GM11168 (cell line): Measurements from ENCODE around the gene ANKLE2.

Experiments used
- in situ Hi-C: fragments of 300-500 bp; cut with MboI; formaldehyde crosslinking; loops from one replicate; pipeline ENCODE4 v1.12.0; 2022; ENCODE audit warnings: low sequenced_read_pairs; ENCODE audit not compliant: unreplicated experiment

ANKLE2 gene

GRCh38 chr12:132723015-132723763 is 38.4 kb downstream of the ANKLE2 start:
- in situ Hi-C loops: no loop called here

DNA sequence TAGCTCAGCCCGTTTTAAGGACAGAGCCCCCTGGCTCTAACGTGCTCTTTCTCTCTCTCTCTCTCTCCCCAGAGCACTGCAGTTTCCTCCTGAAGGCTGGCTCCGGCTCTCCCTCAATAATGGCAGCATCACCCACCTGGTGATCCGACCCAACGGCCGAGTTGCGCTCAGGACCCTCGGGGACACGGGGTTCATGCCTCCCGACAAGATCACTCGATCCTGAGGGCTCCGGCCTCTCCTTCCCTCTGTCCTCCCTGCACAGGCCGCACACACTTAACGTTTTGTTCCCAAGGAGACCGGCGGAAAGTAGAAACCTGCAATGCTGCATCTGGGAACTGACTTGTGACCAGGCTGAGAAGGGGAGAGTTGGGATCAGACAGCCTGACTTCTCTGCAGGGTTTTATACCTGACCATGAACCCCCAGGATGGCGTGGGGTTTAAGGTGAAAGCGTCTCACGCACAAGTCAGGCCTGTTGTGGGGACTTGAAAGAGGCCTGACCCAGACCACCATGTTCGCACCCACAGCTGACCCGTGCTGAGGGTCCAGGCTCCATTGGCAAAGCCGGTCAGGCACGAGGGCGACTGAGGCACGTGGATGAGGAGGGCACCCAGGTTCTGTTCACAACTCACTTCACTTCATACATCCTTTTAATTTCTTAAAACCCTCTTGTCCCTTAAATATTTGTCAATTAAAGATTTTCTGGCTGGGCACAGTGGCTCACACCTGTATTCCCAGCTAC is 40.9 kb downstream of the ANKLE2 start:
- in situ Hi-C loops: no loop called here

GRCh38 chr12:132719954-132720324 is 41.7 kb downstream of the ANKLE2 start:
- in situ Hi-C loops: no loop called here

DNA sequence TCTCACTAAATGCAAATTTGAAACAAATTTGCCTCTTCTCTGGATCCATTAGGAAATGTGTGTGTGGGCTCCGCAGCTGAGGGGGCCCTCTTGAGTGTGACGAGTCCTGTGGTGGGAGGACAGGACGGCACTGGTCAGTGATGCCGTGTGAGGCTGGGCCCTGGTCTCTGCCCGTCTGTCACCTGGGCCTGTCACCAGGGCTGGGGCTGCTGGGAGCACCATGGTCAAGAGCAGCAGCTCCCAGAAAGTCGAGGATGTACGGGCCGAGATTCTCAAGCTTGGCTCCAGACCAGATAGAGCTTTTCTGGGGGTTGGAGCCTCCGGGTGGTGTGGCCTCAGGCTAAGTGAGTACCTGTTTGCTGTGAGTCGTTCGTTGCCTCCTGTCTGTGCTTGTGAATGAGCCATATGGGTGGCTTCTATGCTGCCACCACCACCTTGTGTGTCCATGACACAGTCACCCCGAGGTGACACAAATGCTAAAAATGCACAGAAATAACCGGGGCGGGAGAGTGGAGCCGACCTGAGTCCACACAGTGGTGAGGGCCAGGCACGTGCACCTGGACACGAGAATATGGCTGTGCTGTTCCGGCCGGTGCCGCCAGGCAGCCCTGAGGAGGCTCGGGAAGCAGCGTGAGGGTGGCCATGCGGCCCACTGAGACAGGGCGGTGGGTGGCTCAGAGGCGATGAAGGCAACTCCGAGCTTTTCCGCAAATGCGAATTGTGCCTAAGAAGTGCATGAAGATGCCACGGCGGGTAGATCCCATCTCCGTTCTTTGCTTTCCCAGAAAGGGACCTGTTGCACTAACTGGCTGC is 42.3 kb downstream of the ANKLE2 start:
- in situ Hi-C loops: no loop called here

GRCh38 chr12:132718644-132719043 is 43.0 kb downstream of the ANKLE2 start:
- in situ Hi-C loops: no loop called here

- in situ Hi-C loops: no loop called here
Measured at GRCh38 chr12:132717531-132718387, 43.9 kb downstream of the ANKLE2 start.

- in situ Hi-C loops: no loop called here
Measured at GRCh38 chr12:132717011-132717410, 44.6 kb downstream of the ANKLE2 start.

- in situ Hi-C loops: no loop called here
Measured at GRCh38 chr12:132716356-132716755, 45.3 kb downstream of the ANKLE2 start.

DNA sequence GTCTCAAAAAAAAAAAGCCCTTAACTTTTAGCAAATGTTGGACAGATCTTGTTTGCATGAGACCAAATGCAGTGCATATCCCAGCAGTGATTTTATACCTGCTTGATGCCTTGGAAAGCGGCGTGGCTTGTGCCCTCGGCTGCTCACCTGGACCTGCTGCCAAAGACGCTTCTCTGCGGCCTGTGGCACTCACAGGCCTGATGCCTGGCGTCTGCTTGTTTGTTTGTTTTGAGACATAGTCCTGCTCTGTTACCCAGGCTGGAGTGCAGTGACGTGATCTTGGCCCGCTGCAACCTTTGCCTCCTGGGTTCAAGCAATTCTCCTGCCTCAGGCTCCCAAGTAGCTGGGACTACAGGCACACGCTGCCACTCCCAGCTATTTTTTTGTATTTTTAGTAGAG is 45.8 kb downstream of the ANKLE2 start:
- in situ Hi-C loops: no loop called here

DNA sequence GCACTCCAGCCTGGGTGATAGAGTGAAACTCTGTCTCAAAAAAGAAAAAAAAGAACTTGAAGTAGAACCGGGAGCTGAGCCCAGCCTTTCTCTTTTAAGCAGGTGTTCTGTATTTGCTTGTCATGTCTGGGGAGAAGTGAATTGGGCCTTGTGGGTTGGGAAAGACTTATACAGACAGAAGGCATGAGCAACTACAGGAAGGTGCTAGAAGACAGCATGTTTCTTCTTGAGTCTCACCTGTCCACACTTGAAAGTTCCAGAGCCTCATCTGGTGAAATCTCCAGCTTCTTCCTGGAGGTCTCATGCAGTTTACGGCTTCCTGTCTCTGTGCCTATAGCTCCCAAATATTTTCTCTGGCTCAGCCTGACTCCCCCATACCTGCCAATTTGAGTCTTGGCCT is 48.5 kb downstream of the ANKLE2 start:
- in situ Hi-C loops: no loop called here

DNA sequence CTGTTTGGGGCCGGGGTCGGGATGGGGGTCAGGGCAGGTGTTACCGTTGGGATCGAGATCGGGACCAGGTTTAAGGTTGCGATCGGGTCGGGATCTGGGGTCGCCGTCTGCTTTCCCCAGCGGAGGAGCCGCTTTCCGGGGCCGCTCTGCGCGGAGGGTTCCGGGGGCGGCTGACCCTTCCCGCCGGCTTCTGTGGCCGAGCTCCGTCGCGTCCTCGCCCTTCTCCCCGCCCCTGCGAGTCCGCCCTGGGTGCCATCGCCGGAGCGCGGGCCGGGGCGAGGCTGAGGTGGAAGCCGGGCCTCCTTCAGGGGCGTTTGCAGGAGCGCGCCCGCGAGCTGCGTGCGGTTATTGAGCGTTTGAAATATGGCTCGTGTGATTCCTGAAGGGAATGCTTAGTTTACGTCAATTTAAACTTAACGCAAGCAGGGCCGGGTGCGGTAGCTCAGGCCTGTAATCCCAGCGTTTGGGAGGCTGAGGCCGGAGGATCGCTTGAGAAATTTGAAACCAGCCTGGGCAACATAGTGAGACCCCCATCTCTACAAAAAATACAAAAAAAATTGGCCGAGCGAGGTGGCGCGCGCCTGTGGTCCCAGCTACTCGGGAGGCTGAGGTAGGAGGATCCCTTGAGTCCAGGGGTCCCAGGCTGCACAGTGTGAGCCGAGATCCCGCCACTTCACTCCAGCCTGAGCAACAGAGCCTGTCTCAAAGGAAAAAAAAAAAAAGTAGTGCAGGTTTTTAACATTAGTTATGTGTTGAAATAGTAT is 50.4 kb downstream of the ANKLE2 start:
- in situ Hi-C loops: no loop called here

DNA sequence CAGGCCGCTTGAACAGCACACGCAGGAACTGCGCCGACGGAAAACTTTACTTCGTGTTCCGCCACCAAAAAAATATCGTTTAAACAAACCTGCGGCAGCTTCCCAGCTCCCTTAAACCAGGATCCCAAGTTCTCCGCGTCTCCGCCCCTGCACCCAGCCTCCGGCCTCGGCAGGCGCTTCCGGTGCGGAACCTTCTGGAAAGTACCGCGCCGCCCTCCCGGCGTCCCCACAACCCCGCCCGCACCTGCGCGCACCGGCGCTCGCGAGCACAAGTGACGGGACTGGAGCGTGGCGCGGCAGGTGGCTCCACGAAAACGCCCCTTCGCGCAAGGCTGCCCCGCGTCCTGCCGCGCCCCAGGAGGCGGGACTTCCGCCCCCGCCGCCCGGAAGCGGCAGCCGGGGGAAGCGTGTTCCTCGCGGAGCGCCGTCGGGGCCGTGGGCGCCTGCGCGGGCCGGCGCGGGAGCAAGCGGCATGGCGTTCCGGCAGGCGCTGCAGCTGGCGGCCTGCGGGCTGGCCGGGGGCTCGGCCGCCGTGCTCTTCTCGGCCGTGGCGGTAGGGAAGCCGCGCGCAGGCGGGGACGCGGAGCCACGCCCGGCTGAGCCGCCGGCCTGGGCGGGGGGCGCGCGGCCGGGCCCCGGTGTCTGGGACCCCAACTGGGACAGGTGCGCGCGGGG is 51.1 kb downstream of the ANKLE2 start, which contains the start of gene PGAM5:
Gene PGAM5 (plus strand): TSS at position 438 of the 675 bp plus-strand sequence. CDS start 35 bp downstream, at position 473.
- in situ Hi-C loops: no loop called here

GRCh38 chr12:132710043-132710404 is 51.6 kb downstream of the ANKLE2 start:
- in situ Hi-C loops: no loop called here

DNA sequence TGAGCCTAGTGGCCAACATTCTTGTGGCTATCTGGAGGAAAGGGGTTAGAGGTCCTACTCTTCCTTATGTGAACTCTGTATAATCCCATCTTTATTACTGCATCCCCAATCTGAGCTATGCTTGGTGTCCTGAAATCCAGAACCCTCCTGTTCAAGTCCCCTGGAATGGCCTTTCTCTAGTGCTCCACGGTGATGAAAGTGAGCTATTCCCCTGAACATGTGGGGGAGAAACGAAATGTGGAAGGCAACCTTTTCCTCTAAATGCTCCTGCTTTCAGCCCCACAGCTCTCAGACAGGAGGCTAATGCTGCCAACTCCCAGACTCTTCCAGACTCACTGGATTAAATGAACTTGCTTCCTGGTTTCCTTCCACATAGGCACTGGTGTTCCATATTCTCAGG is 53.5 kb downstream of the ANKLE2 start:
- in situ Hi-C loops: no loop called here

DNA sequence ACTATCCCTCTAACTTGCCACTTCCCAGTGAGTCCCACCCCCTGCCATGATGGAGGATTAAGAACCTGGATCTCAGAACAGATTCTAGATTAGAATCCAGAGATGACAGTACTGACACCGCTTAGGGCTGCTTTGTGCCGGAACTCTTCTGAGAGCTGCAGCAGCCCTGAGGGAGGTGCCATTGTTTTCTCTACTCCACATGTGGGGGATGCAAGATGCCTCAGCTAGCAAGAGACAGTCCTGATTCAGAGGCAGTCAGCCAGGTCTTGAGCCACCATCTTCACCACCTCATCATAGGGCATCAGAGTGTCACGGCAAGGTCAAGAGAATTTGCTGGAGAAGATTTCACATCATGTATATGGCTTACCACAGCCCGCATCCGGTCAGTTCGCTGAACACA is 54.4 kb downstream of the ANKLE2 start:
- in situ Hi-C loops: no loop called here

DNA sequence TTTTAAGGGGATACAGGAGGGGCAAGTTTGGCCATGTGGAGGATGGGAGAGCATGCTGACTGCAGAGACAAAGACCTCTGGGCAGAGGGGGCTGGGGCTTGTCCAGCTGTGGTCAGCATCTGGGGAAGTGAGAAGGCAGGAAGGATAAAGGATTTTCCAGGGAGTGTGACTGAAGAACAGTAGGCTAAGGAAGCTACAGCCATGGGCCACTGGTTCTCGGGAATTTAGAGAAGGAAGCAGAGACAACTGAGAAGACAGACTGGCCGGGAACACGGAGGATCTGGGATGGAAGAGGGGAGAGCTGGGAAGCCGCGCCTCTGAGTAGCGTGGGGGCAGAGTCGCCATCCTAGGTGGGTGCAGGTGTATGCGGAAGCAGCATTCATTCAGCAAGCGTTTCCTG is 58.0 kb downstream of the ANKLE2 start:
- in situ Hi-C loops: no loop called here

- in situ Hi-C loops: no loop called here
Measured at GRCh38 chr12:132702640-132703039, 59.0 kb downstream of the ANKLE2 start.

DNA sequence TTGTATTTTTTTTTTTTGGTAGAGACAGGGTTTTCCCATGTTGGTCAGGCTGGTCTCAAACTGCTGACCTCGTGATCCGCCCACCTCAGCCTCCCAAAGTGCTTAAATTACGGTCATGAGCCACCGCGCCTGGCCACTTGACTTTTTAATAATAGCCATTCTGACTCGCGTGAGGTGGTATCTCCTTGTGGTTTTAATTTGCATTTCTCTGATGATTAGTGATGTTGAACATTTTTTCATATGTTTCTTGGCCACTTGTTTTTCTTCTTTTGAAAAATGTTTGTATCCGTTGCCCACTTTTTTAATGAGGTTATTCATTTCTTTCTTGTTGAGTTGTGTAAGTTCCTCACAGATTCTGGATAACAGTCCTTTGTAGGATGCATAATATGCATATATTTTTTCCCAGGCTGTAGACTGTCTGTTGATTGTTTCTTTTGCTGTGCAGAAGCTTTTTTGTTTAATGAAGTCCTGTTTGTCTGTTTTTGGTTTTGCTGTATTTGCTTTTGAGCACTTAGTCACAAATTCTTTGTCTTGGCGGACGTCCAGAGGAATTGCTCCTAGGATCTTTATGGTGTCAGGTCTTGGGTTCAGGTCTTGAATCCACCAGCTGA is 61.3 kb downstream of the ANKLE2 start:
- in situ Hi-C loops: no loop called here
